HG03575 (cell line): Measurements from ENCODE around the gene INPP5D.

Experiments used
- ATAC-seq: cut with Tn5 transposase; IDR thresholded peaks from one replicate; pipeline ENCODE4 v1.9.1; 2021; ENCODE audit not compliant: unreplicated experiment, insufficient number of reproducible peaks, low FRiP score; ENCODE audit errors: extremely low read depth

INPP5D gene

DNA sequence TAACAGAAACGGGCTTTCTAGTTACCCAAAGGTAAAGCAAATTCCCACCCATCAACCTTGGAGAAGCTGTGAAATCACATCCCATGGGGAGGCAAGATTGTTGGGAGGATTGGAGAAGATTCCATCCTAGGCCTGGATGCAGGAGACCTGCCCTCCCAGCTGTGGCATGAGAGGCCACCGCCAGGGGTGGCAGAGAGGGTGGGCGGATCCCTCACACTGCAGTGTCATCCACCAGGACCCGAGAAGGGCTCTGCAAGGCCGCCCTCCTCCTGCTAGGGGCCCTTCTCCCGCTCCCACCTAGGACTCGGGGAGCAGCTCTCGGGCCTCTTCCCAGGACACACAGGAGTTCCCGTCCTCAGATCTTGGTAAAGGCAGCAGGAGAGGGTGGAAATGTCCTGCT is 175.8 kb downstream of the INPP5D start:
- ATAC-seq: no peak

GRCh38 chr2:233236820-233237589 is 176.9 kb downstream of the INPP5D start:
- no peak for ATAC-seq

DNA sequence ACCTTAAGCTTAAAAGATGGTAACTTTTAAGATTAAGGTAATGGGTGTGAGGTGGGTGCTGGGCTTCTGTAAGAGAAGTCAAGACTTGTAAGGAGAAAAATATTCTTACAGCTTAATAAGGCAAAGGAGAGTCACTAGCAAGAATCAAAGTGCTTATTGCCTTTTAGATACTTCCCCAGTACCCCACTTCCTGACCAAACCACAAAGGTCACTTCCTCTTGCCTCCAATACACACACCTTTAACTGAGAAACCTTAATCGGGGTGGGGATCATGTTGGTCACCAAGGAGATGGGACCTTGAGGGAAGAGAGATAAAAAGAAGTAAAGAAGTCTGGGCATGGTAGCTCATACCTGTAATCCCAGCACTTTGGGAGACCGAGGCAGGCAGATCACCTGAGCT is 180.8 kb downstream of the INPP5D start:
- no peak for ATAC-seq

- ATAC-seq: no peak
These were observed 181.7 kb downstream of the INPP5D start for GRCh38 chr2:233241803-233242202.

DNA sequence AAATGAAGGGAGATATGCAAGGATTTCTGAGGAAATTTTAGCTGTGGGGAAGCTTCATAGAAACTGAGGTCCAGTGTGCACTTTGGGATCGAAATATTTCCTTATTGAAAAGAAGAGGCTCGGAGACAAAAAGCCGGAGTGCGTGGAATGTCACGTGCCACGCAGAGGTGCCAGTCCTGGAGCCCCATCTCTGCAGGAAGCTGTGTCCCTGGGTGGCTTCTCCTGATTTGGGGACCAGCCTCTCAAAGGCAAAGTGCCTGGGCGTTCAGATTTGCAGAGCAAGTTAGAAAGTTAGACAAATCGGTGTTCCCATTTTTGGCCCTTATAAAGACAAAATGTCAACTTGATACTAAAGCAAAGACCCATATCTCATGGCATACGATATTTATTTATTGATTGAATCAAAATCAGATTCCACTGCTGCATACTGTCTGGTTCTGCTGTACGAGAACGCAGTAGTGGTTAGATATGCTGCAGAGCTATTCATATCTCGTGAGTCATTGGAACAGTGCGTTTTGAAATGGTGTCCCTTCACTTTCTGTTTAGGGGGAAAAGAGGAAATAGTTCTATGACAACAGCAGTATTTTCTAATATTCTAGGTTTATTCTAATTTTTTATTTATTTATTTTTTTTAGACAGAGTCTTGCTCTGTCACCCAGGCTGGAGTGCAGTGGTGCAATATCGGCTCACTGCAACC is 182.2 kb downstream of the INPP5D start:
- no peak for ATAC-seq

- no peak for ATAC-seq
These were observed 183.2 kb downstream of the INPP5D start for GRCh38 chr2:233243348-233243747.

DNA sequence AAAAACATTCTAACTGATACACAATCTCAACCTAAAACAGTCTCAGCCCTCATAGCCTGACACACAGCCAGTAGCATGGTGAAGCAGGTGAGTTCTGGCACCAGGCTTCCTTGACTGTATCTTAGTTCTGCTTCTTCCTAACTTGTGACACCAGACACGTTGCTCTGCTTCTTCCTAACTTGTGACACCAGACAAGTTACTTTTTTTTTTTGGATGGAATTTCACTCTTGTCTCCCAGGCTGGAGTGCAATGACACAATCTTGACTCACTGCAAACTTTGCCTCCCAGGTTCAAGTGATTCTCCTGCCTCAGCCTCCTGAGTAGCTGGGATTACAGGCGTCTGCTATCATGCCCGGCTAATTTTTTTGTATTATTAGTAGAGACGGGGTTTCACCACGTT is 184.7 kb downstream of the INPP5D start:
- no peak for ATAC-seq

DNA sequence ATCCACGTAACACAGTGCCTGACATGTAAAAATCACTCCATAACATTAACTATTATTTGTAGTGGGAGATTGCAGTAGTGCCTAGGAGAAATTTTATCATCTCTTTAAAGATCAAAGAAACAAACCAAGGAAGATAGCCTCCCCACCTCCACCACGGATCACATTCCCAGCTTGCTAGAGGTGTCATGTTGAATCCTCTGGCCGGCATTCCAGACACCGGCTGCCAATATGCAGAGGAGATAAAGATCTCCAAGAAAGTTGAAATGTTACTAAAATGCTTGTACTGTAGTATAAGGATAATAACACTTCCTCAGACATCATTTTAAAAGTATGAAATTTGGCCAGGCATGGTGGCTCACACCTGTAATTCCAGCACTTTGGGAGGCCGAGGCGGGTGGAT is 185.3 kb downstream of the INPP5D start:
- ATAC-seq: no peak

DNA sequence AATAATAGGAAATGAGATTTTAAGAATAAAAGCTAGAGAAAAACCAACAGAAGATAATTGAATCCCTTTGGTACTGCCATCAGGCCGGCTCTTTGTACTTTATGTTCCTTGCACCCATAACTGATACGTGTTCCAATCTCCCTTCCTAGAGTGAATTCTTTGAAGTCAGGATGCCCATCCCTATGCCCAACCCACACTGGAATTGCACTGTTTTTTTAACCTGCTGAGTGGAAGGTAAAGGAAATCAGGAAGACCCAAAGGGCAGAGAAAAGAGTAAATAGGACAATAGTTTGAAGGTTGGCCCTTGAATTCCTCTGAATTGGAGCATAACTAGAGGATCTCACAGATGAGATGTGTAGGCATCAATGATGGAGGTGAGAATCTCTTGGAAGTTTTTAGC is 187.0 kb downstream of the INPP5D start:
- ATAC-seq: no peak

GRCh38 chr2:233247744-233248143 is 187.6 kb downstream of the INPP5D start:
- ATAC-seq: no peak

DNA sequence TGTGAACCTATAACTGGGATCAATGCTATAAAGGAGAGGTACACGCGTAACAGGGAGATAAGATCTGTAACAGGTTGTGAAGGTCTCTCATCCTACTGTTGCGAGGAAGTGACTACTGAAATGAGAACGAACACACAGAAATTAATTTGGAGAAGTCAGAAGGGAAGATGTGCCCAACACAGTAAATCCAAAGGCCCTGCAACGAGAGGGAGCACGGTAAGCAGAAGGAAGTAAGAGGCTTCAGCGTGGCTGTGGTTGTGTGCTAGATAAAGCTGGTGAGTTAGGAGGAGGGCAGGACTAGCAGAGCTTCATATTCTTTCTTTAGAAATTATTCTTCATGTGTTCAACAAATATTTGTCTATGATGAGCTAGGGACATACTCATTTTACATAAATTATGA is 188.9 kb downstream of the INPP5D start:
- no peak for ATAC-seq

- ATAC-seq: no peak
These were observed 190.4 kb downstream of the INPP5D start for GRCh38 chr2:233250568-233250967.

DNA sequence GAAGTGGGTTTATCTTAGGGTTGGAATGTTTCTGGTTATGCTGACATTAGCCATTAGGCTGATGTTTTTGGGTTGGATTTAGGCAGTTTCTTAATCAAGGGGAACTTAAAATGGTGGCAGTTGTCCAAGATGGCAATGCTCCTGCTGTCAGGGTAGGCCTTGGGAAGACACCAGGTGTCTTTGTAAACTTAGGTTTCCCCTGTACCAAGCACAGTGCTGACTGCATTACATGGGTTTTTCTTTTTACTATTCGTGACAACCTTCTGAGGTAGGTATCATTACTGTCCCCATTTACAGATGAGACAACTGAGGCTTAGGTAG is 190.8 kb downstream of the INPP5D start:
- no peak for ATAC-seq

- peak; percentile 53 for ATAC-seq
These were observed 191.4 kb downstream of the INPP5D start, which contains the start of gene ATG16L1 for GRCh38 chr2:233251306-233252116. TSS of gene ATG16L1 (plus strand) at chr2:233251673. CDS start at chr2:233251828, 155 bp downstream.

DNA sequence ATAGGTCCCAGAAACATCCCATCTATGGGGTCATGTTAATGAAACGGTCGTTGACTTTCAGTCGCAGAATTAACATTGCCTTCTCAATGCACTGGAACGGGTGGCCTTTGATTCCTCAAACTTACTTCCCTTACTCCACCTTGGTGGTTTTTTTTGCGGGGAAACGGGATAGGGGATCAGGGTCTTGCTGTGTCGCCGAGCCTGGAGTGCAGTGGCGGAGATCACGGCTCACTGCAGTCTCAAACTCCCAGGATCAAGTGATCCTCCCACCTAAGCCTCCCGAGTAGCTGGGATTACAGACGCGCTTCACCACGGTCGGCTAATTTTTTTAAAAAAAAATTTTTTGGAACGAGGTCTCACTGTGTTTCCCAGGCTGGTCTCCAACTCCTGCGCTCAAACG is 192.1 kb downstream of the INPP5D start:
- ATAC-seq: no peak

GRCh38 chr2:233255151-233255550 is 195.0 kb downstream of the INPP5D start:
- no peak for ATAC-seq

GRCh38 chr2:233256048-233256447 is 195.9 kb downstream of the INPP5D start:
- no peak for ATAC-seq
